Measurements from ENCODE around the gene PKN3.

- TF ChIP-seq, protein P1, sequence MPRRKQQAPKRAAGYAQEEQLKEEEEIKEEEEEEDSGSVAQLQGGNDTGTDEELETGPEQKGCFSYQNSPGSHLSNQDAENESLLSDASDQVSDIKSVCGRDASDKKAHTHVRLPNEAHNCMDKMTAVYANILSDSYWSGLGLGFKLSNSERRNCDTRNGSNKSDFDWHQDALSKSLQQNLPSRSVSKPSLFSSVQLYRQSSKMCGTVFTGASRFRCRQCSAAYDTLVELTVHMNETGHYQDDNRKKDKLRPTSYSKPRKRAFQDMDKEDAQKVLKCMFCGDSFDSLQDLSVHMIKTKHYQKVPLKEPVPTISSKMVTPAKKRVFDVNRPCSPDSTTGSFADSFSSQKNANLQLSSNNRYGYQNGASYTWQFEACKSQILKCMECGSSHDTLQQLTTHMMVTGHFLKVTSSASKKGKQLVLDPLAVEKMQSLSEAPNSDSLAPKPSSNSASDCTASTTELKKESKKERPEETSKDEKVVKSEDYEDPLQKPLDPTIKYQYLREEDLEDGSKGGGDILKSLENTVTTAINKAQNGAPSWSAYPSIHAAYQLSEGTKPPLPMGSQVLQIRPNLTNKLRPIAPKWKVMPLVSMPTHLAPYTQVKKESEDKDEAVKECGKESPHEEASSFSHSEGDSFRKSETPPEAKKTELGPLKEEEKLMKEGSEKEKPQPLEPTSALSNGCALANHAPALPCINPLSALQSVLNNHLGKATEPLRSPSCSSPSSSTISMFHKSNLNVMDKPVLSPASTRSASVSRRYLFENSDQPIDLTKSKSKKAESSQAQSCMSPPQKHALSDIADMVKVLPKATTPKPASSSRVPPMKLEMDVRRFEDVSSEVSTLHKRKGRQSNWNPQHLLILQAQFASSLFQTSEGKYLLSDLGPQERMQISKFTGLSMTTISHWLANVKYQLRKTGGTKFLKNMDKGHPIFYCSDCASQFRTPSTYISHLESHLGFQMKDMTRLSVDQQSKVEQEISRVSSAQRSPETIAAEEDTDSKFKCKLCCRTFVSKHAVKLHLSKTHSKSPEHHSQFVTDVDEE (CRISPR knock-in tag; IDR thresholded peaks at IDR 0.05), result no peak
- TF ChIP-seq PATZ1 (CRISPR knock-in tag; IDR thresholded peaks at IDR 0.05; ENCODE audit: borderline replicate concordance) (no peak), ZNF8 (CRISPR knock-in tag; IDR thresholded peaks at IDR 0.05) (no peak), CSDC2 (CRISPR knock-in tag; IDR thresholded peaks at IDR 0.05) (no peak), BACH2 (CRISPR knock-in tag; IDR thresholded peaks at IDR 0.05; ENCODE audit: borderline replicate concordance) (no peak), ZFP30 (CRISPR knock-in tag; IDR thresholded peaks at IDR 0.05) (no peak), ISL1 (CRISPR knock-in tag; IDR thresholded peaks at IDR 0.05) (no peak), ESRRG (CRISPR knock-in tag; IDR thresholded peaks at IDR 0.05) (no peak), CREB5 (CRISPR knock-in tag; IDR thresholded peaks at IDR 0.05; ENCODE audit: low read depth) (no peak)
These were observed 66.3 kb downstream of the PKN3 start for GRCh38 chr9:128768606-128769005.
